ENCODE data around the gene MERTK. TPM values are rescaled to one million over a fixed set of nuclear protein-coding genes. Genes with fewer than 3 reads are reported as not detected.

Gene MERTK
- total and polyA plus RNA-seq, 2 of the 13 experiments (the other 11 are each of a cell fraction or from before 2014, with no cell fraction given), result 37.3 to 44.7 TPM

GRCh38 chr2:111946294-111947114 lies 48.1 kb downstream of the MERTK start (continued):
- no peak for TF ChIP-seq ZNF652 (CRISPR knock-in tag; IDR thresholded peaks at IDR 0.05; ENCODE audit: borderline replicate concordance, low read depth)
- TF ChIP-seq SOX6 (IDR thresholded peaks at IDR 0.05), result no peak
- no peak; the same call in 1 of the 2 replicates for TF ChIP-seq SOX6 (CRISPR knock-in tag; IDR thresholded peaks at IDR 0.05)
- no peak for TF ChIP-seq ZNF335 (CRISPR knock-in tag; IDR thresholded peaks at IDR 0.05)
- no peak for TF ChIP-seq ZNF777 (CRISPR knock-in tag; IDR thresholded peaks at IDR 0.05)
- no peak for TF ChIP-seq U2AF2 (IDR thresholded peaks at IDR 0.05; ENCODE audit: low read depth, low read length)
- TF ChIP-seq ZNF891 (CRISPR knock-in tag; IDR thresholded peaks at IDR 0.05), result no peak
- TF ChIP-seq, protein P1, sequence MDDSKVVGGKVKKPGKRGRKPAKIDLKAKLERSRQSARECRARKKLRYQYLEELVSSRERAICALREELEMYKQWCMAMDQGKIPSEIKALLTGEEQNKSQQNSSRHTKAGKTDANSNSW (CRISPR knock-in tag; IDR thresholded peaks at IDR 0.05; ENCODE audit: borderline replicate concordance), result no peak
- TF ChIP-seq SYNCRIP (IDR thresholded peaks at IDR 0.05; ENCODE audit: insufficient read depth, low read depth, low read length), result no peak
- TF ChIP-seq TMF1 (CRISPR knock-in tag; IDR thresholded peaks at IDR 0.05; ENCODE audit: low read depth), result no peak
- no peak for TF ChIP-seq ZNF451 (CRISPR knock-in tag; IDR thresholded peaks at IDR 0.05)
- no peak for TF ChIP-seq ZNF503 (CRISPR knock-in tag; IDR thresholded peaks at IDR 0.05)
- TF ChIP-seq STAG1 (CRISPR knock-in tag; IDR thresholded peaks at IDR 0.05), result no peak
- TF ChIP-seq HMG20A (CRISPR knock-in tag; IDR thresholded peaks at IDR 0.05; ENCODE audit: borderline replicate concordance), result no peak; the same call in 1 of the 2 replicates
- 0 out of 4 replicates have a peak, but pooled peaks of 1 of the 2 experiments have one; percentile 4 for TF ChIP-seq EP300 (IDR thresholded peaks at IDR 0.05; ENCODE audit: low read depth in 2 of 2, low read length in 2 of 2)
- TF ChIP-seq EP300 (CRISPR knock-in tag; IDR thresholded peaks at IDR 0.05; ENCODE audit: borderline replicate concordance), result 0 out of 2 replicates have a peak, but pooled peaks have one; percentile 12
- no peak for TF ChIP-seq WIZ (CRISPR knock-in tag; IDR thresholded peaks at IDR 0.05)
- no peak for TF ChIP-seq ZNF607 (CRISPR knock-in tag; IDR thresholded peaks at IDR 0.05; ENCODE audit: borderline replicate concordance)
- TF ChIP-seq, protein P2, sequence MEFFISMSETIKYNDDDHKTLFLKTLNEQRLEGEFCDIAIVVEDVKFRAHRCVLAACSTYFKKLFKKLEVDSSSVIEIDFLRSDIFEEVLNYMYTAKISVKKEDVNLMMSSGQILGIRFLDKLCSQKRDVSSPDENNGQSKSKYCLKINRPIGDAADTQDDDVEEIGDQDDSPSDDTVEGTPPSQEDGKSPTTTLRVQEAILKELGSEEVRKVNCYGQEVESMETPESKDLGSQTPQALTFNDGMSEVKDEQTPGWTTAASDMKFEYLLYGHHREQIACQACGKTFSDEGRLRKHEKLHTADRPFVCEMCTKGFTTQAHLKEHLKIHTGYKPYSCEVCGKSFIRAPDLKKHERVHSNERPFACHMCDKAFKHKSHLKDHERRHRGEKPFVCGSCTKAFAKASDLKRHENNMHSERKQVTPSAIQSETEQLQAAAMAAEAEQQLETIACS (CRISPR knock-in tag; IDR thresholded peaks at IDR 0.05), result no peak
- TF ChIP-seq ZSCAN12 (CRISPR knock-in tag; IDR thresholded peaks at IDR 0.05), result no peak
- no peak for TF ChIP-seq YEATS2 (CRISPR knock-in tag; IDR thresholded peaks at IDR 0.05; ENCODE audit: borderline replicate concordance)
- no peak for TF ChIP-seq MXD4 (CRISPR knock-in tag; IDR thresholded peaks at IDR 0.05)
- no peak for TF ChIP-seq GLI4 (CRISPR knock-in tag; IDR thresholded peaks at IDR 0.05; ENCODE audit: borderline replicate concordance)
- no peak for TF ChIP-seq CBX5 (CRISPR knock-in tag; IDR thresholded peaks at IDR 0.05; ENCODE audit: borderline replicate concordance)
- TF ChIP-seq FOXC1 (CRISPR knock-in tag; IDR thresholded peaks at IDR 0.05; ENCODE audit: borderline replicate concordance), result no peak
- TF ChIP-seq, protein P3, sequence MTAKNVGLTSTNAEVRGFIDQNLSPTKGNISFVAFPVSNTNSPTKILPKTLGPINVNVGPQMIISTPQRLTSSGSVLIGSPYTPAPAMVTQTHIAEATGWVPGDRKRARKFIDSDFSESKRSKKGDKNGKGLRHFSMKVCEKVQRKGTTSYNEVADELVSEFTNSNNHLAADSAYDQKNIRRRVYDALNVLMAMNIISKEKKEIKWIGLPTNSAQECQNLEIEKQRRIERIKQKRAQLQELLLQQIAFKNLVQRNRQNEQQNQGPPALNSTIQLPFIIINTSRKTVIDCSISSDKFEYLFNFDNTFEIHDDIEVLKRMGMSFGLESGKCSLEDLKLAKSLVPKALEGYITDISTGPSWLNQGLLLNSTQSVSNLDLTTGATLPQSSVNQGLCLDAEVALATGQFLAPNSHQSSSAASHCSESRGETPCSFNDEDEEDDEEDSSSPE (CRISPR knock-in tag; IDR thresholded peaks at IDR 0.05), result peak; percentile 3; the same call in 1 of the 2 replicates
- no peak for TF ChIP-seq NR3C1 (CRISPR knock-in tag; IDR thresholded peaks at IDR 0.05)
- no peak for TF ChIP-seq SIX1 (CRISPR knock-in tag; IDR thresholded peaks at IDR 0.05; ENCODE audit: borderline replicate concordance)
